Left ventricle myocardium inferior (tissue), 1 donor: Measurements from ENCODE around the gene P4HA2. TPM values are rescaled to one million over a fixed set of nuclear protein-coding genes. Genes with fewer than 3 reads are reported as not detected.

Source experiments
- DNase-seq: peaks from one replicate; pipeline ENCODE4 v3.0.0-alpha.2; 2020
- H3K27ac ChIP-seq: fragments of 200-600 bp; replicated peaks from 2 replicates; pipeline ENCODE4 v1.8.0; 2021
- H3K27me3 ChIP-seq: fragments of 200-600 bp; 2 replicates; pipeline ENCODE4 v1.8.0; 2021; ENCODE audit warnings: low read depth
- H3K36me3 ChIP-seq: fragments of 200-600 bp; 2 replicates; pipeline ENCODE4 v1.8.0; 2021
- H3K4me1 ChIP-seq: fragments of 200-600 bp; 2 replicates; pipeline ENCODE4 v1.8.0; 2021
- H3K4me3 ChIP-seq: fragments of 200-600 bp; 2 replicates; pipeline ENCODE4 v1.8.0; 2021; ENCODE audit warnings: mild to moderate bottlenecking, moderate library complexity
- H3K9me3 ChIP-seq: fragments of 200-600 bp; replicated peaks from 2 replicates; pipeline ENCODE4 v1.8.0; 2021
- CTCF ChIP-seq: fragments of 200-600 bp; IDR thresholded peaks from 2 replicates; pipeline ENCODE4 v1.8.0; 2021; ENCODE audit warnings: antibody characterized with exemption, mild to moderate bottlenecking, borderline replicate concordance
- intact Hi-C: fragments of 100-400 bp; cut with micrococcal nuclease; formaldehyde crosslinking; loops from one replicate; pipeline ENCODE4 v1.11.0; 2022
- microRNA-seq: library from miRNA; unstranded; fragments of <30 nt; microRNA quantifications from one replicate; pipeline ENCODE4 v1.2.0, GENCODE V29; 2020
- total RNA-seq: library from RNA; stranded (reverse); fragmentation: NEBNext Ultra II Directional; extraction: Animal tissue kit (Norgen Biotek cat#: 25700); gene quantifications from one replicate; pipeline ENCODE4 v1.2.1, GENCODE V29; 2021
- donor health status: DM: no; HTN: yes; CAD: no; lungs with severe emphysema.

P4HA2 gene
- total RNA-seq, 1 donor from 2014 or later = 80.5 TPM

GRCh38 chr5:132143148-132143547 lies 84.5 kb downstream of the P4HA2 start:
- no peak for DNase-seq
- no peaks in the 10 kb centered on the region for H3K4me1 ChIP-seq
- no peaks in the 10 kb centered on the region for H3K36me3 ChIP-seq
- no peaks in the 10 kb centered on the region for H3K27me3 ChIP-seq
- no peak for TF ChIP-seq CTCF
- H3K9me3 ChIP-seq = peaks cover 60% of the 10 kb centered on the region
- no peak overlapping the region for H3K27ac ChIP-seq
- H3K4me3 ChIP-seq = no peak overlapping the region
- intact Hi-C loops = no loop called here

- H3K4me3 ChIP-seq = no peak overlapping the region
- no peaks in the 10 kb centered on the region for H3K4me1 ChIP-seq
- H3K27ac ChIP-seq = no peak overlapping the region
- no peak for TF ChIP-seq CTCF
- intact Hi-C loops = no loop called here
- peaks cover 60% of the 10 kb centered on the region for H3K9me3 ChIP-seq
- H3K27me3 ChIP-seq = no peaks in the 10 kb centered on the region
- no peak for DNase-seq
- H3K36me3 ChIP-seq = no peaks in the 10 kb centered on the region
These were observed 85.2 kb downstream of the P4HA2 start for GRCh38 chr5:132142459-132142858.

Small RNA genes lying within 50 kb of the gene (microRNA-seq; reads per million reads assigned to microRNA genes)
- not detected for gene MIR6830

Other genes starting within 250 kb of the P4HA2 start
- gene ACSL6, start 216.2 kb downstream of the P4HA2 start, total RNA-seq = 2.7 TPM
- gene IL3, start 167.2 kb downstream of the P4HA2 start, total RNA-seq = not detected
- not detected for gene CSF2, start 154.1 kb downstream of the P4HA2 start, total RNA-seq
- 4.8 TPM for gene PDLIM4, start 29.8 kb upstream of the P4HA2 start, total RNA-seq
- 2.0 TPM for gene SLC22A4, start 66.5 kb upstream of the P4HA2 start, total RNA-seq
- 20.8 TPM for gene SLC22A5, start 141.9 kb upstream of the P4HA2 start, total RNA-seq